Smooth muscle cell of trachea (primary cell): ENCODE results near the gene DCUN1D1. TPM values are rescaled to one million over a fixed set of nuclear protein-coding genes. Genes with fewer than 3 reads are reported as not detected.

Source experiments
- total RNA-seq: library from RNA; depleted of rRNA; stranded (reverse); fragments of >200 nt; gene quantifications from 2 replicates; pipeline ENCODE4 v1.2.1, GENCODE V29; 2014

Gene DCUN1D1
- total RNA-seq = 33.9 and 39.7 TPM in 2 replicates

DNA sequence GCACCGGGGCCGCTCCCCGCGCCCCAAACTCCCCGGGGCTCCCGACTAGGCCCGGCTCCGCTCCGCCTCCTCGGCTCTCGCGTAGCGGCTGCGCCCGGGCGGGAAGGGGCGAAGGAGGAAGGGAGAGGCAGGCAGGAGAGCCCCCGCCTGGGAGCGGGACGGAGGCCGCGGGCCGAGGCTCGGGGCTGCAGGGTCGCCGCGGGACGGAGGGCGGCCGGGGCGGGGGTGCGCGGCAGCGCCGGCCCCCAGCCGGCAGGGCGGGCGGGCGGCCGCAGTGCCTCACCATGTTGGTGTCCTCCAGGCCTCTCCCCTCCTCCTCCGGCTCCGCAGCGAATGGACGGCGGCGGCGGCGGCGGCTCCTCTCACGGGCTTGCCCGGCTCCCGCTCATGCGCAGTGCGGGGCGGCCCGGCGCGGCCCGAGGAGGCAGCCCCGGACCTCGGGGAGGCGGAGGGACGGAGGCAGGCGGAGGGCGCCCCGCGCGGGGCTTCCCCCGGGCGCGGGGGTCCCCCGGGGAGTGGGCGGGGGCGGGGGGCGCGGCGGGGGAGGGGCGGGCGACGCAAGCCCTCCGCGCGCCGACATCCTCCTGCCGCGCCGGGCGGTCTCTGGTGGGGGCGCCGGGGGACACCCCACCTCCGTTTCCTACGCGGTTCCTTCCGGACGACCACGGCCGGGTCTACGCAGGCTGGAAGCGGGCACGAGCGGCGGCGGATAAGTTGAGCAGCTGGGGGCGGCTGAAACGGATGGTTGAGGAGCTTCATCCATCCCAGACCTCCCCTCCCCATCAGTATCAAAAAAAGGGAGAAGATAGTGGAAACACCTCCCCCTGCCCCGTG lies at the start of gene DCUN1D1:
Gene DCUN1D1, minus strand, starts transcription at position 335 of the 834 bp plus-strand sequence. Its CDS starts 49 bp downstream, at position 286.

Other genes starting within 250 kb of the DCUN1D1 start
- gene ATP11B, start 187.0 kb downstream of the DCUN1D1 start, total RNA-seq = 65.8 and 74.3 TPM in 2 replicates
- gene MCCC1, start 119.0 kb upstream of the DCUN1D1 start, total RNA-seq = 30.9 and 36.2 TPM in 2 replicates
- under 0.01 and 0.17 TPM in 2 replicates for gene LAMP3, start 182.2 kb upstream of the DCUN1D1 start, total RNA-seq